Astrocyte (in vitro differentiated cells and primary cell): Measurements from ENCODE around the gene CD27. TPM values are rescaled to one million over a fixed set of nuclear protein-coding genes. Genes with fewer than 3 reads are reported as not detected.

Experiments used
- DNase-seq: peaks from one replicate; pipeline ENCODE4 v3.0.0-alpha.2; 2010; ENCODE audit warnings: low read depth
- FAIRE-seq: peaks from 2 replicates; lab custom pipeline; 2011; peaks lifted over from hg19 to GRCh38; lab: Jason Lieb, UNC
- H2AFZ ChIP-seq: 2 replicates; pipeline ENCODE4 v1.6.0; 2012; ENCODE audit warnings: low read depth, low read length, inconsistent platforms
- H3K27ac ChIP-seq: 2 replicates; pipeline ENCODE4 v1.5.1; 2011; ENCODE audit warnings: low read depth, low read length, inconsistent platforms
- H3K27me3 ChIP-seq: 2 replicates; pipeline ENCODE4 v1.6.0; 2011; ENCODE audit warnings: low read length, inconsistent platforms; ENCODE audit not compliant: insufficient read depth
- H3K36me3 ChIP-seq: 2 replicates; pipeline ENCODE4 v1.5.1; 2011; ENCODE audit warnings: low read length, inconsistent platforms; ENCODE audit not compliant: insufficient read depth
- H3K4me1 ChIP-seq: 2 replicates; pipeline ENCODE4 v1.5.1; 2011; ENCODE audit warnings: low read length, inconsistent platforms; ENCODE audit not compliant: insufficient read depth
- H3K4me2 ChIP-seq: 2 replicates; pipeline ENCODE4 v1.6.0; 2012; ENCODE audit warnings: low read length, inconsistent platforms
- H3K4me3 ChIP-seq: 2 replicates; pipeline ENCODE4 v1.5.1; 2011; ENCODE audit warnings: low read depth, mild to moderate bottlenecking, low read length, inconsistent platforms; ENCODE audit not compliant: insufficient read depth
- H3K79me2 ChIP-seq: 2 replicates; pipeline ENCODE4 v1.6.0; 2012; ENCODE audit warnings: mild to moderate bottlenecking, low read length, inconsistent platforms; ENCODE audit not compliant: insufficient read depth
- H3K9ac ChIP-seq: 2 replicates; pipeline ENCODE4 v1.6.0; 2012; ENCODE audit warnings: mild to moderate bottlenecking, low read length, inconsistent platforms
- H3K9me3 ChIP-seq: 2 replicates; pipeline ENCODE4 v1.5.1; 2012; ENCODE audit warnings: low read depth, mild to moderate bottlenecking, low read length, inconsistent platforms; ENCODE audit not compliant: insufficient read depth
- H4K20me1 ChIP-seq: 2 replicates; pipeline ENCODE4 v1.6.0; 2012; ENCODE audit warnings: low read length, inconsistent platforms; ENCODE audit not compliant: insufficient read depth
- H3K27ac Mint-ChIP-seq: one replicate; pipeline ENCODE4 v1.8.0; 2021; ENCODE audit warnings: mild to moderate bottlenecking, mixed read lengths; ENCODE audit not compliant: unreplicated experiment
- H3K27me3 Mint-ChIP-seq: one replicate; pipeline ENCODE4 v1.8.0; 2021; ENCODE audit warnings: low read depth, mixed read lengths; ENCODE audit not compliant: unreplicated experiment
- H3K36me3 Mint-ChIP-seq: one replicate; pipeline ENCODE4 v1.8.0; 2021; ENCODE audit warnings: low read depth, mixed read lengths; ENCODE audit not compliant: unreplicated experiment
- H3K4me1 Mint-ChIP-seq: one replicate; pipeline ENCODE4 v1.8.0; 2021; ENCODE audit warnings: low read depth, mixed read lengths; ENCODE audit not compliant: unreplicated experiment
- H3K4me3 Mint-ChIP-seq: one replicate; pipeline ENCODE4 v1.8.0; 2021; ENCODE audit warnings: mild to moderate bottlenecking, moderate library complexity, mixed read lengths; ENCODE audit not compliant: unreplicated experiment
- H3K9me3 Mint-ChIP-seq: one replicate; pipeline ENCODE4 v1.8.0; 2021; ENCODE audit warnings: mild to moderate bottlenecking, mixed read lengths; ENCODE audit not compliant: unreplicated experiment
- EZH2 ChIP-seq: IDR thresholded peaks from 2 replicates; pipeline ENCODE4 v1.6.1; 2012; ENCODE audit warnings: mild to moderate bottlenecking, low read length, inconsistent platforms; ENCODE audit not compliant: insufficient read depth
- total RNA-seq: library from RNA; stranded (reverse); gene quantifications from 2 replicates; pipeline ENCODE4 v1.2.1, GENCODE V29; 2021
- TF ChIP-seq, protein P1 (sequence below): IDR thresholded peaks from 2 replicates; pipeline ENCODE4 v1.5.1; 2011; ENCODE audit warnings: low read depth, mild to moderate bottlenecking, inconsistent platforms, low read length, moderate library complexity; ENCODE audit not compliant: insufficient read depth

Gene CD27
- total RNA-seq, 1 donor from 2014 or later, result not detected

DNA sequence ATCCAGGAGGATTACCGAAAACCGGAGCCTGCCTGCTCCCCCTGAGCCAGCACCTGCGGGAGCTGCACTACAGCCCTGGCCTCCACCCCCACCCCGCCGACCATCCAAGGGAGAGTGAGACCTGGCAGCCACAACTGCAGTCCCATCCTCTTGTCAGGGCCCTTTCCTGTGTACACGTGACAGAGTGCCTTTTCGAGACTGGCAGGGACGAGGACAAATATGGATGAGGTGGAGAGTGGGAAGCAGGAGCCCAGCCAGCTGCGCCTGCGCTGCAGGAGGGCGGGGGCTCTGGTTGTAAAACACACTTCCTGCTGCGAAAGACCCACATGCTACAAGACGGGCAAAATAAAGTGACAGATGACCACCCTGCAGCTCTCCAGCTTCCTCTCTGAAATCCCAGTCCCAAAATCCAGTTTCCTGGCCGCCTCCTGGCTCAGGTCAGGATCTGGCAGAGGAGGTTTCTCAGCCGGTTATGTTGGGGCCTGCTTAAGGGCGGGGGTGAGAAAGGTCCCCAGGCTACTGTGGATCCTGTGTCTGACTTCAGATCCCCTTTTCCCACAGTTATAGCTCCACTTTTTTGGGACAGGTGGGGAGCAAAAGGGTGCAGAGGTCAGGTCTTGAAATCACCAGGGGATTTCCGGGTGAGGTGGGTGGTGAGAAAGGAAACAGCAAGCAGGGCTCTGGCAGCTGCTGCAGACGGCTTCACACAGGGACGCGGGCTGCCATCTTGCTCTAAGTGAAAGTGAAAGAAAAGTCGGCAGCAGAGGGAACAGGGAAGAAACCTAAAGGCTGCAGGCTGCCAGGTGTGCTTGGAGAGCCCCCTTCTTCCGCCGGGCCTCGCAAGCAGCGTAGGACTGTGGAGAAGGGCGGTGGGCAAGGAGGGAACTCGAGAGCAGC lies 6.8 kb downstream of the CD27 start, which contains the start of gene TAPBPL:
TSS of gene TAPBPL (plus strand) at position 695 of the 897 bp plus-strand sequence. CDS start 207 bp downstream, outside the sequence.
- DNase-seq, result peak; percentile 71
- Histone ChIP-seq H2AFZ (peak within 1 kb of the TSS; percentile 94), H3K27ac (peak within 1 kb of the TSS; percentile 79), H3K4me2 (peak within 1 kb of the TSS; percentile 92), H3K4me1 (peaks cover 28% of the 10 kb centered on the region), H3K9ac (peak within 1 kb of the TSS; percentile 78), H3K4me3 (peak within 1 kb of the TSS; percentile 65), H3K36me3 (no peaks in the 10 kb centered on the region), H4K20me1 (no peaks in the 10 kb centered on the region), H3K27me3 (no peaks in the 10 kb centered on the region), H3K79me2 (no peaks in the 10 kb centered on the region), H3K9me3 (no peaks in the 10 kb centered on the region)
- peaks cover 7% of the 10 kb centered on the region for H3K36me3 Mint-ChIP-seq
- peak within 1 kb of the TSS; percentile 72 for H3K4me3 Mint-ChIP-seq
- TF ChIP-seq, protein P1, sequence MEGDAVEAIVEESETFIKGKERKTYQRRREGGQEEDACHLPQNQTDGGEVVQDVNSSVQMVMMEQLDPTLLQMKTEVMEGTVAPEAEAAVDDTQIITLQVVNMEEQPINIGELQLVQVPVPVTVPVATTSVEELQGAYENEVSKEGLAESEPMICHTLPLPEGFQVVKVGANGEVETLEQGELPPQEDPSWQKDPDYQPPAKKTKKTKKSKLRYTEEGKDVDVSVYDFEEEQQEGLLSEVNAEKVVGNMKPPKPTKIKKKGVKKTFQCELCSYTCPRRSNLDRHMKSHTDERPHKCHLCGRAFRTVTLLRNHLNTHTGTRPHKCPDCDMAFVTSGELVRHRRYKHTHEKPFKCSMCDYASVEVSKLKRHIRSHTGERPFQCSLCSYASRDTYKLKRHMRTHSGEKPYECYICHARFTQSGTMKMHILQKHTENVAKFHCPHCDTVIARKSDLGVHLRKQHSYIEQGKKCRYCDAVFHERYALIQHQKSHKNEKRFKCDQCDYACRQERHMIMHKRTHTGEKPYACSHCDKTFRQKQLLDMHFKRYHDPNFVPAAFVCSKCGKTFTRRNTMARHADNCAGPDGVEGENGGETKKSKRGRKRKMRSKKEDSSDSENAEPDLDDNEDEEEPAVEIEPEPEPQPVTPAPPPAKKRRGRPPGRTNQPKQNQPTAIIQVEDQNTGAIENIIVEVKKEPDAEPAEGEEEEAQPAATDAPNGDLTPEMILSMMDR, result no peak
- no peak for TF ChIP-seq EZH2
- H3K4me1 Mint-ChIP-seq, result peaks cover 14% of the 10 kb centered on the region
- H3K27me3 Mint-ChIP-seq, result peaks cover 6% of the 10 kb centered on the region
- H3K9me3 Mint-ChIP-seq, result no peaks in the 10 kb centered on the region
- peak within 1 kb of the TSS; percentile 77 for H3K27ac Mint-ChIP-seq
- no peak for FAIRE-seq

GRCh38 chr12:6452245-6452943 lies 7.6 kb downstream of the CD27 start:
- no peak overlapping the region for H3K4me3 Mint-ChIP-seq
- Histone ChIP-seq H3K4me3 (peak overlapping the region; percentile 65), H2AFZ (peak overlapping the region; percentile 94), H3K4me1 (peaks cover 28% of the 10 kb centered on the region), H3K79me2 (no peaks in the 10 kb centered on the region), H3K27ac (peak overlapping the region; percentile 79), H3K4me2 (peak overlapping the region; percentile 92), H4K20me1 (no peaks in the 10 kb centered on the region), H3K9me3 (no peaks in the 10 kb centered on the region), H3K36me3 (no peaks in the 10 kb centered on the region), H3K9ac (peak overlapping the region; percentile 78), H3K27me3 (no peaks in the 10 kb centered on the region)
- no peak for FAIRE-seq
- no peaks in the 10 kb centered on the region for H3K9me3 Mint-ChIP-seq
- H3K27ac Mint-ChIP-seq, result peak overlapping the region; percentile 77
- peaks cover 14% of the 10 kb centered on the region for H3K4me1 Mint-ChIP-seq
- TF ChIP-seq, protein P1, result no peak
- TF ChIP-seq EZH2, result no peak
- peaks cover 12% of the 10 kb centered on the region for H3K36me3 Mint-ChIP-seq
- no peak for DNase-seq
- peaks cover 6% of the 10 kb centered on the region for H3K27me3 Mint-ChIP-seq
